Measurements from ENCODE around the gene ERO1B.

GRCh38 chr1:236167154-236167553, 114.6 kb downstream of the ERO1B start:
- TF ChIP-seq EZH2 (IDR thresholded peaks at IDR 0.05) (no peak), POLR2AphosphoS5 (IDR thresholded peaks at IDR 0.05; ENCODE audit: borderline replicate concordance, low read depth, low read length) (no peak)

Measured in SK-N-MC (cell line).